Measurements from ENCODE around the gene PHTF2.
A peak's percentile ranks its signal among the peaks of the same experiment; 100 is the strongest.
"Not testable (repeated sequence)": the region's sequence is repeated elsewhere in the genome, so short reads cannot be mapped to it uniquely, and the experiment has no call there.

PHTF2 gene

DNA sequence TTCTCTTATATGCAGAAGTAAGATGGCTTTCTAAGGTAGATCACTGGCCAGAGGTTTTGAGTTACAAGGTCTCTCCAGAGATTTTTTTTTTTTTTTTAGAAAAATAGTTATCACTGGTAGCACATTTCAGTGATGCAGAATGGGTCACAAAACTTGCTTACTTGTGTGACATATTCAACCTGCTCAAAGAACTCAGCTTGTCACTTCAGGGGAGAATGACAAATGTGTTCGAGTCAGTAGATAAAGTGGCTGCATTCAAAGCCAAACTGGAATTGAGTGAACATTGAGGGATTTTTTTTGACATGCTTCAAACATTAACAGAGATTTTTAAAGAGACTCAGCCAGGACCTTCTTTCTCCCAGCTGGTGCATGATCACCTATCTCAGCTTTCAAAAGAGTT lies 33.4 kb downstream of the PHTF2 start:
- no peak for DNase-seq

GRCh38 chr7:77833136-77833535 lies 34.6 kb downstream of the PHTF2 start:
- no peak for DNase-seq

- not testable (repeated sequence) for DNase-seq
Measured at GRCh38 chr7:77836425-77836824, 37.9 kb downstream of the PHTF2 start.

GRCh38 chr7:77837275-77837674 lies 38.7 kb downstream of the PHTF2 start:
- no peak for DNase-seq

- no peak for DNase-seq
Measured at GRCh38 chr7:77837966-77838365, 39.4 kb downstream of the PHTF2 start.

DNA sequence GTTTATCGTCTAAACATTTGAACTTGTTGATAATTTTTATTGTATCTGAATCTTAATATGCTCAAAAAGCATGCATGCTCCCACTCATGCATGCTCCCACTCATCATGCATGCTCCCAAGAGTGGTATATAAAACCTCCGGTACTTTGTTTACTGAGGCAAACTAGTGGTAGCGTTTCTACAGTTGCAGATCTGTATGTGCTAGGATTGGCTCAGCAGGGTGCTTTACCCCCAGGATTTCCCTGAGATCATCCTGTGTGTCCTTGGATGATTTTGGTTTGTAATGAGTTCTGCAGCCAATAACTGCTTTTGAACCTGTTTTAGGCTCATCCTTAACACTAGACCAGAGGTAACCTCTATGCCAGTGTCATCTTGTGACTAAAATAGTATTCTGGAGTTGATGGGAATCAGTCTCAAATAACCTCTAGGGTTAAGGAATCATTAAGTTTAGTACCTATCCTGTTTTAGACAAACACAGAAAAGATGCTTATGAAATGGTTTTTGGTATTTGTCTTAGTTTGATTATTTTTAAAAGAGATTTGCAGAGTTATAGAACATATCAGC lies 40.4 kb downstream of the PHTF2 start:
- no peak for DNase-seq

DNA sequence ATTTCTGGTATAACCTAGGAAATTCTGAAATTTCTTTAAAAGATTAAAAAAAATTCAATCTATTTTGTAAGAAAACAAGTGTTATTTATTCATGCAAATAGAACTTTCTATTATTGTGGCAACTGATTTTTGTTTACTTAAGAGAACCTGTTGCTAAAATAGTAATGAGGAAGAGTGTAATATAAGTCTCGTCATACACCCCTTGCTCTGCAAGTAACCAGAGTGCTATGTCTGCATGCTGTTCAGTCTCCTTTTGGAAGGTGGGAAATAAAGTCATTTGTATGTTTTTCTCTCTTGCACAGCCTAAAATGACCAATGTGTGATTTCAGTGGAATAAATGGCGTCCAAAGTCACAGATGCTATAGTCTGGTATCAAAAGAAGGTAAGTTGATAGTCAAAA lies 41.3 kb downstream of the PHTF2 start:
- no peak for DNase-seq

DNA sequence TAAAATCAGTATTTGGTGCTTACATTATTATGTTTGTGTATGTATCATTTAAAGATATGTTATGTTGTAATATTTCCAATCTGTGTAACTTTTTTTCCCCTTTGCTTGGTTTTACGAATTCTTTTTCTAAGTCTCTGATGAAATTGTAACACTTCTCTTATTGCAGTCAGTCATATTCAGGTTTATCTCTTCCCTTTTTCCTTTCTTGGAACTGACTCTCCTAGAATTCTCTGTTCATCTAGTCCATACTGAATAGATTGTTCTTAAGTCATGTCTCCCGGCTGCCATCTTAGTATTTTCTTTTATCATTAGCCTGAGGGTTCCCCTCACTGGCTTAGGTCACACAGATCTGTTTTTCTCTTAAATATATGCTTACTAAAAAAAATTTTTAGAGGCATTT lies 44.6 kb downstream of the PHTF2 start:
- DNase-seq: no peak

DNA sequence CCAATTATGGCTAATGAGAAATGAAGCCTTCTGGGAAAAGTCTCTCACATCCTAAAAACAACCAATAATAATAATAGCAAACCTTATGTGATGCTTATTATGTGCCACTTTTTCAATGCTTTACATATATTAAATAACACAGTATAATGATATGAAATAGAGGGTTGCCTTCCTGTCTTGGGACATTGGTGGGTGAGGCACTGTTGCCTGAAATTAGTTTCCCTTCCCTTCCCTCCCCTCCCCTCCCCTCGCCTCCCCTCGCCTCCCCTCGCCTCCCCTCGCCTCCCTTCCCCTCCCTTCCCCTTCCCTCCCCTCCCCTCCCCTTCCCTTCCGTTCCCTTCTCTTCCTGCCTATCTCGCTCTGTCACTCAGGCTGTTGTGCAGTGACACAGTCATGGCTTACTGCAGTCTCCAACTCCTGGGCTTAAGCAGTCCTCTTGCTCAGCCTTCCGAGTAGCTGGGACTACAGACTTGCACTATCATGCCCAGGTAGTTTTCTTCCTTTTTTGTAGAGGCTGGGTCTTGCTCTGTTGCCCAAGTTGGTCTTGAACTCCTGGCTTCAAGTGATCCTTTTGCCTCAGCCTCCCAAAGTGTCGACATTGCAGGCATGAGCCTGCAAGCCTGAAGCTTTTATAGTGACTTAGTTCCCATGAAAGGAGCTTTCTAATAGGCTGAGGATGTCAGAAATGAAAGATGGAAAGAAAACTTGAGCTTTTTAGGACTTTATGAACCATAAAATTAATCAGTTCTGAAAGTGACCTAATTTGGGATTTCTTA lies 47.9 kb downstream of the PHTF2 start:
- DNase-seq: no peak

DNA sequence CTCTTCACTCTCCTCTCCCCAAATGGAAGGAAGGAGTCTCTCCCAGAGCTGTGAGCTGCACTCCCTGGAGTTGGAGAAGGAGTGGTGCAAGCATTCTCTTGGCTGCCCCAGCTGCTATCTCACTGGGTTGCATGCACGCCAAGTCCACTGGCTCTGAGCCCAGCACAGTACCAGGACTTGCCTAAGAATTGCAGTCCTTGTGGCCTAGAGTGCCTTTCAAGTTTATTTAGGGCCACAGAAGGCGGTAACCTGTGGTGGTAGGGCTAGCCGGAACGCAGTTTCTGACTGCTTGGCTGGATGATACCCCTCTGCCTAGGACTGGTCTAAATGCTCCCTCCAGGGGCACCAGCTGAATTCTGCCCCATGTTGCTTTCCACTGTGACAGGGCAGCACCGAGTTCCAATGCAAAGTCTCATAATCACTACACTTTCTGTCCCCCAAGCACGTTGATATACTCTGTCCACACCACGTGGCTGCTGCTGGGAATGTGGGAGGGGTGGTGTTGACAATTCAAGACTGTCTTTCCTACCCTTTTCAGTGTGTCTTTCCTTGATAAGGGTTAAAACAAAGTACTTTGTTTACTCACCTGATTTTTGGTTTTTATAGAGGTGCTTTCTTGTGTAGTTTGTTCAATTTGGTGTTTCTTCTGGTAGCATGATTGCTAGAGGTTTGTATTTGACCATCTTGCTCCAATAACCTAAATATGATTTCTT lies 57.0 kb downstream of the PHTF2 start:
- DNase-seq: no peak

GRCh38 chr7:77858278-77858677 lies 59.7 kb downstream of the PHTF2 start:
- DNase-seq: no peak

- DNase-seq: no peak
Measured at GRCh38 chr7:77859343-77859742, 60.8 kb downstream of the PHTF2 start.

GRCh38 chr7:77862691-77863090 lies 64.1 kb downstream of the PHTF2 start:
- no peak for DNase-seq

DNA sequence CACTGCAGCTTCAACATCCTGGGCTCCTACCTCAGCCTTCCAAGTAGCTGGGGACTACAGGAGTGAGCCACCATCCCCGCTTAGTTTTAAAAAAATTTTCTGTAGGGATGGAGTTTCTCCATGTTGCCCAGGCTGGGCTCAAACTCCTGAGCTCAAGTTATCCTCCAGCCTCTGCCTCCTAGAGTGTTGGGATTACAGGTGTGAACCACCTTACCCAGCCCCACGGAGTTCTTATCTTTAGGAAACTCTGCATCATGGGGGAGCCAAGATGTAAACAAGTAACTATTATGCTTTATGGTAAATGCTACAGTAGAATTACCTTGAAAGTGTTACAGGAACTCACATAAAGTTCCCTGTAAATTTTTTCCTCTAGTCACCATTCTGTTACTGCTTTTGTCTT lies 65.3 kb downstream of the PHTF2 start:
- no peak for DNase-seq

GRCh38 chr7:77866370-77866769 lies 67.8 kb downstream of the PHTF2 start:
- DNase-seq: no peak

- DNase-seq: no peak
Measured at GRCh38 chr7:77866786-77867536, 68.4 kb downstream of the PHTF2 start.

DNA sequence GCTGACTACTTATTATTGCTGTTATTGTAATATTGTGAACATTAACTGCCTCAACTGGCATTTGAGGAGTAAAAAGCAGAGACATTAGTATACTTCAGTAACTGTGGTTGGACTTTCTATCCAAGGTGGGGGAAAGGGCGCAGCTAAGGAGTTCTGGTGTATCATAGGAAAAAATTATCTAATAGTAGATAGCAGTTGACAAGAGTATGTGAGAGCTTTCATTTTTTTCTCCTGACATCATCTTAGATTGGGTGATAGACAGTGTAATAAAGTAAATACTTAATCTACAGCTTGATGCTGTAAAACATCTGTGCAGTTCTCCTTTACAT lies 68.9 kb downstream of the PHTF2 start:
- no peak for DNase-seq

DNA sequence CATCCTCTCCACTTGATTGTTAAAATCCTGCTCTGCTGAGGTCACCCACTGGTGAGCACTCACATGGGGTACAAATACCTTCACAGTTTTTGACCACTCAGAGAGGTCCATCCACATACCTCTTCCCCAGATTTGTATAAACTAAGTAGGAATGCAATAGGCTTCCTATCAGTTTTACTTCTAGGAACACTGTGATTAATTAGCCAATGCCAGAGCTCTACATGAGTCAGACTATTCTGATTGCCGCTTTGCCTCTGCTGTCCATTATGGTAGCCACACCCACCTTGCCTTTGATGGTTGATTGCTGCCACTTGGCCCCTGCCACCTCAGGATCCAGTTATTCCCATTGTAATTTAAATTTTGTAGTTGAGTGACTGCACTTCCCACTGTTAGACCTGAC lies 73.7 kb downstream of the PHTF2 start:
- not testable (repeated sequence) for DNase-seq

DNA sequence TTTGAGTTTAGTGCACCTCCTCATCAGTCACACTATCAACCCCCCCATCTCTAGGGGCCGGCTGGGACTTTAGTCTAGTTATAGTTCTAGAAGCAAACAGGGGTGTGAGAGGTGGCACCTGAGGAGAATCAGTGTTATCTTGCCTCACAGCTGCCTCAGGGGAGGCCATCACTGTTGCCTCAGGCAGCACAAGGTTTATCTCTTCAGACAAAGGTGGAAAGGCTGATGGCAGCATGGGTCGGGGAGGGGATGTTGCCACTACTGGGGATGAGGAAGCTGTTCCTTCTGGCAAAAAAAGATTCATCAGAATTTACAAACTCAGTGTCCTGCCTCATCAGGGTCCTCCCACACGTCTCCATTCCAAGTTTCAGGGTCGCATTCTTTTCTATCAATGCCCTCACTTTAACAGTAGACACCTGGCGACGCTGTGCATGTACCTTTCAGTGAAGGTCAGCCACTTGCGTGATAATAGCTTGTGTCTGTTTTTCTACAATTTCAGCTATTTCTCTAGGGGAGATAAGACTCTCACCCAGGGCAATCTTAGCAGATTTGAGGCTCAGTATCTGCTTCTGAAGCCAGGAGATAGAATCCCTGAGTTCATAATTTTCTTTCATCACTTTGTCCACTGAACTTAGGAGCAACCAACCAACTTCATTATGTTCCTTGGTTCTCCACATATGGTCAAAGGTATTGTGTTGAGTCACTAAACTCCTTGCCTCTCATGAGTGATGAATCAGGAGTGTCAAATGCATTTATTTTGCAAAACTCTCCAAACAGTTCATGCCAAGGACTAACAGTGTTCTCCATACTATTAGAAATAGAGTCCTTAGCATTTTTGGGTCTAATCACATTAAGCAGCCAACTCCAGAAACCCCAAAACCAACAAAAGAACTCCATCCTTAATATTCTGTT lies 75.1 kb downstream of the PHTF2 start:
- DNase-seq: not testable (repeated sequence)

DNA sequence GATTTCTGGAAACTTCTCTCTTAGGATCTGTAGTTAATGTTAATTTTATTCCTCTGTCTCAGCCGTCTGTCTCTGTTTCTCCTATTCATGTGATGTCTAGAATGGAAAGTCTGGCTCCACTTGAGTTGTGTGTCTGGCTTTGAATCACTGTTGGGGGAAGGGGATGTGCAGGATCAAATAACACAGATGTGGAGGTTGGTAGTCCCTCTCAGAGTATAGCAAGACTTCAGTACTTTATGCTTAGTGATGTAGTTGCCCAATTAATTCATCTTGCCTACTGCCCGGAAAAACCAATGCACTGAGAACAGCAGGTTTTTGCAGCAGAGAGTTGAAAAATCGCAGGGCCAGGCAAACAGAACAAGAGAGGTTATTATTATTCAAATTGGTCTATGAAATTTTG lies 79.2 kb downstream of the PHTF2 start:
- DNase-seq: peak; percentile 44

- no peak for DNase-seq
Measured at GRCh38 chr7:77878500-77878899, 79.9 kb downstream of the PHTF2 start.

GRCh38 chr7:77879272-77879671 lies 80.7 kb downstream of the PHTF2 start:
- DNase-seq: no peak

GRCh38 chr7:77881871-77882270 lies 83.3 kb downstream of the PHTF2 start:
- no peak for DNase-seq
